H1 (cell line): ENCODE results near the gene TMEM131L. TPM values are rescaled to one million over a fixed set of nuclear protein-coding genes. Genes with fewer than 3 reads are reported as not detected.

Experiments used
- CHD7 ChIP-seq: fragments of 300-600 bp; sonication (generic); IDR thresholded peaks from 2 replicates; pipeline ENCODE4 v1.7.1; 2012; ENCODE audit warnings: low read length, moderate library complexity, mild to moderate bottlenecking, inconsistent platforms; ENCODE audit not compliant: insufficient replicate concordance
- SUZ12 ChIP-seq: fragments of 200-600 bp; sonication (generic); IDR thresholded peaks from 2 replicates; pipeline ENCODE4 v1.6.1; 2012; ENCODE audit warnings: mild to moderate bottlenecking, inconsistent platforms, low read length, moderate library complexity, mixed read lengths
- YY1 ChIP-seq: IDR thresholded peaks from 2 replicates; pipeline ENCODE4 v1.6.1; 2011; ENCODE audit warnings: low read depth, mild to moderate bottlenecking, low read length
- polyA plus RNA-seq, 7 experiments: library from polyadenylated mRNA; depleted of rRNA in 3 of 7; stranded (reverse) in 5 of 7; unstranded in 2 of 7; fragments of >200 nt in 5 of 7; fragments of 200-250 nt in 2 of 7; gene quantifications; 1 replicate in 5 of 7; 2 replicates in 1 of 7; 4 replicates in 1 of 7; pipeline versions ENCODE4 v1.2.1 to v1.2.3, GENCODE V29; 2011 to 2013; ENCODE audit warnings: missing spikeins in 2 of 7, mixed read lengths in 2 of 7
- total RNA-seq: library from RNA; stranded (reverse); fragmentation: NEBNext Ultra II Directional; extraction: Animal tissue kit (Norgen Biotek cat#: 25700); gene quantifications from 2 replicates; pipeline ENCODE4 v1.2.1, GENCODE V29; 2021

TMEM131L gene
- total and polyA plus RNA-seq, 2 of the 8 experiments (the other 6 are each of a cell fraction or from before 2014, with no cell fraction given) = 14.3 to 26.1 TPM

GRCh38 chr4:153623491-153623890 is 157.3 kb downstream of the TMEM131L start (continued):
- no peak for TF ChIP-seq CHD7
- TF ChIP-seq SUZ12 = no peak
- no peak for TF ChIP-seq YY1
